Dermis blood vessel endothelial cell (primary cell): Measurements from ENCODE around the gene NFATC3. TPM values are rescaled to one million over a fixed set of nuclear protein-coding genes. Genes with fewer than 3 reads are reported as not detected.
A peak's percentile ranks its signal among the peaks of the same experiment; 100 is the strongest.
"Not testable (repeated sequence)": the region's sequence is repeated elsewhere in the genome, so short reads cannot be mapped to it uniquely, and the experiment has no call there.

Experiments used
- DNase-seq: peaks from one replicate; pipeline ENCODE4 v3.0.0; 2010
- total RNA-seq: library from RNA; depleted of rRNA; stranded (reverse); fragments of >200 nt; gene quantifications from 2 replicates; pipeline ENCODE4 v1.2.3, GENCODE V29; 2014

Gene NFATC3
- total RNA-seq, 1 donor from 2014 or later, result 14.1 TPM

DNA sequence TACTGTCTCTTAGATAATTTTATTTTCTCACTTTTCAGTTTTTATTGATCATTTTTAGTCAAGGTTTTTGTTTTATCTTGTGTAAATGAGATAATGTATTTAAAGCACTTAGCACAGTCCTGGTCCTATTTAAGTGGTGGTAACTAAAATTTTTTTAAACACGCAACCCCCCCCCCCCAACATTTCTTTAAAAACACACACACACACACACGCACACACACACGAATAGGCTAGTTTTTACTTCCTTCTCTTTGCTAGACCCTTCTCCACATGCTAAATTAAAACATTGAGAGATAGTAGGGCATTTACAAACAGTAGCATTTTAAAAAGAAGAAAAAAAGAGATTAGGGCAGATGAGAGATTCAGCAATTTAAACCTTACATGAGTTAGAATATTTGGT lies 5.0 kb downstream of the NFATC3 start:
- DNase-seq, result no peak

DNA sequence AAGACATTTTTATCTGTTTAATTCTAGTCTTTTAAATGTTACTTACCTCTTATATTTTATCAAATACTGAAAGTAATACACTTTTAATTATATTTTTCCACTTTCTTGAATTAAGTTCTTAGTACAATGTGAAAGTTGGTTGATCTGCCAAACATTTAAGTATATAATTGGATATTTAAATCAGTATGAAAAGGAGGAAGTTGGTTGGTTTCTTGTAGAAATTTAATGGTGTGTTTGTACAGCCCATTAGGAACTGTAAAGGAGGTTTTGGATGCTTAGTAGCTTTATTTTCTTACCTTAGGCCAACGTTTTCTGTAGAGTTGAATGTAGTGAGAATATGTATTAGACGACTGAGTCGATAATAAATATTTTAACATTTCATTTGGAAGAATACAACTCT lies 5.4 kb downstream of the NFATC3 start:
- no peak for DNase-seq

- peak; percentile 66 for DNase-seq
Observed at GRCh38 chr16:68091380-68092261, 6.5 kb downstream of the NFATC3 start.

DNA sequence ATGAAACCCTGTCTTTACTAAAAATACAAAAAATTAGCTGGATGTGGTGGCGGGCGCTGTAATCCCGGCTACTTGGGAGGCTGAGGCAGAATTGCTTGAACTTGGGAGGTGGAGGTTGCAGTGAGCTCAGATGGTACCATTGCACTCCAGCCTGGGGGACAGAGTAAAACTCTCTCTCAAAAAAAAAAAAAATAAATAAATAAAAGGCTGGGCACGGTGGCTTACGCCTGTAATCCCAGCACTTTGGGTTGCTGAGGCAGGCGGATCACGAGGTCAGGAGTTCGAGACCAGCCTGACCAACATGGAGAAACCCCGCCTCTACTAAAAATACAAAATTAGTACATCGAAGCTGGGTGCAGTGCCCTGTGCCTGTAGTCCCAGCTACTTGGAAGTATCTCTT lies 7.1 kb downstream of the NFATC3 start:
- not testable (repeated sequence) for DNase-seq

DNA sequence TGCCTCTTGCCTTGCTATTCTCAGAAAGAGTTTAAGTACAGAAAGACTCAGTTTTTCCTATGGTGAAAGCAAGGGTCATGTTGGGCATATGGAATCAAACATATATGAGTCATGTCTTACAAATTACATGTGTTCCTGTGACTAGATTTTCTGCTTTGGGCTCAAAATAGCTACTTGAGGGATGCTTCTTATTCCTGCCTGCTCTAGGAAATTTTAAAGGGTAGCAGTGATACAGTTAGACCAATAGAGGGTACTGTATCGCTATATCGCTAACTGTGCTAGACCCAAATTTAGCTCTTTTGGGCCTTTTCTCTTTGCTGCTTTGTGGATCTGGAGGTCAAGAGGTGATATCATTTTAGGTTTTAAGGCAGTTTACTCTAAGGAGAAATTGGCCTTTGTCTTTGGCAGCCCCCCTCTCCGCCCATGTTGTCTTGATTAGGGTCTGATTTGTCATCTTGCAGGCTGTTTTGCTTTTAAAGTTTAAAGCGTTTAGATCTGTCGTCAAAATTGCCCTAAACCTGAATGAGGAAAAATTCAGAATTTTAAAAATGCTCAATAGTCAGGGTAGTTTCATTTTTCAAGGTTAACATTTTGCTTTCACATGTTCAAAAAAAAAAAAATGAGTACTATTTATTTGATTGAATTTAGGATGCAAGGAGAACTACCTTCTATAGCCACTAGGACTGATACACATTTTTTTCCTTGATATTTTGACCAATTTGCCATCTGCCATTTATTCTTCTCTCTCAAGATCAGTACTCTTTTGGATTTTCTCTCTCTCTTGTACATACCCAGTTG lies 8.8 kb downstream of the NFATC3 start:
- peak; percentile 28 for DNase-seq

DNA sequence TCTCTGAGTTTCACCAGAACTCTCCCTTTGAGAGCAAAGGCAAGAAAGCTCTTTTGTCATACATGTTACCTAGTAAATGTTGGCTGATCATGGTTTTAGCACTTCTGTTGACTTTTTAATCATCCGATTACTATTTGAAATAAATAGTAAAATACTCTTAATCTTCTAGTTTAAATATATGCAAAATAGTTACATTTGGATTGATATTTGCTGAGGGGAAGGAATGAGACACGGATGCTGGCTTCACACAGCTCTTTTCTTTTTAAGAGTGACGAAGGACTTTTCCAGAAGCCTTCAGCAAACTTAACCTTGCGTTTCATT lies 9.4 kb downstream of the NFATC3 start:
- no peak for DNase-seq

DNA sequence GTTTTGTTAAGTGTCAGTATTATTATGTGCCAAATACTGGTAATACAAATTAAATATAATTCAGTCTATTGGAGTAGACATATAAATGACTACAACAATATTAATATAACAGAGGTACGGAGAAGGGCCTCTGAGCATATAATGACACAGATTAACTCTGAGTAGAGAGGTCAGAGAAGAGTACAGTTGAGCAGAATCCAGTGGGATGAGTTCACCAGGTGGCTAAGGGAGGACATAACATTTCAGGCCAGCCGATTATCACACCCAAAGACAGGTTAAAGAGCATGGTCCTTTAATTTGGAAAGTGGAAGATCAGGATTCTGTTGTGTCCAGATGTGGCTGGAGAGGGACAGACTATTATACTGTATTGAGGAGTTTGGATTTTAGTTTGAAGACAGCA lies 11.3 kb downstream of the NFATC3 start:
- DNase-seq, result no peak

DNA sequence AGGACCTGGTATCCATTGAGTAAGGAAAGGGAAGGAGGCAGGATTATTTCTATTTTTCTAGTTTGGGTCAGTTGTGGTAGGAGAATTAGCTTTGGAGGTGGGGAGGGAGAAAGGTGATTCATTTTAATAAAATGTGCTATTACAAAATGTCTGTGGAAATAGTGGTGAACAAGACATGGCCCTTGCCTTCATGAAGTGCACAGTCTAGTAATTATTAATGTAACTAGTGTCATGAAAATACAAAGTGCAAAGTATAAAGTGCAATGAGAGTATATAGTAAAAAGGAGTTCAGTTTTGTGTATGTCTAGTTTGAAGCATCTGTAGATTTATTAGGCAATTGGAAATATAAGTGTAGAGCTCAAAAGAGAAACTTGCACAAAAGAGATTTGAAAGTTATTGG lies 11.9 kb downstream of the NFATC3 start:
- DNase-seq, result no peak

DNA sequence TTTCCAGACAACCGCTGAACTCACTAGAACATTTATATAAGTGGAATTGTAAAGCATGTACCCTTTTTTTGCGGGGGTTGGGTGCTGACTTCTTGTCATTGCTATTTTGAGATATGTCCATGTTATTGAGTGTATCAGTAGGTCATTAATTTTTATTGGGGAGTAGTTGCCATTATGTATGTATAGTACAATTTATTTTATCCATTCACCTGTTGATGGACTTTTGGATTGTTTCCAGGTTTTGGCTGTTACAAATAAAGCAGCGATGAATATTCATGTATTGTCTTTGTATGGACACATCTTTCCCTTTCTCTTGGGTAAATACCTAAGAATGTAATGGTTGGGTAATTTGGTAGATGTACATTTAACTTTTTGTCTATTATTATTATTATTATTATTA lies 12.7 kb downstream of the NFATC3 start:
- no peak for DNase-seq

DNA sequence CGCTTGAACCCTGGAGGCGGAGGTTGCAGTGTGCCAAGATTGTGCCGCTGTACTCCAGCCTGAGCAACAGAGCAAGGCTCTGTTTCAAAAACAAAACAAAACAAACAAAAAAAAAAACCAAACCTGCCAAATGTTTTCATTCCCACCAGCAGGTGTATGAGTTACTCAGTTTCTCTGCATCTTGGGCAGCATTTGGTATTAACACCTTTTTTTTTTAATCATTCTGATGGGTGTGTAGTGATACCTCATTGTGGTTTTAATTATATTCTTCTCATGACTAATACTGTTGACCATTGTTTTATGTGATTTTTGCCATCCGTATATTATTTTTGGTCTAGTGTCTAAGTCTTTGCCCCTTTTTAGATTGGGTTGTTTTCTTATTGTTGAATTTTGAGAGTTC lies 15.3 kb downstream of the NFATC3 start:
- no peak for DNase-seq

GRCh38 chr16:68105611-68106010 lies 20.4 kb downstream of the NFATC3 start:
- DNase-seq, result no peak

- not testable (repeated sequence) for DNase-seq
Observed at GRCh38 chr16:68107230-68107928, 22.2 kb downstream of the NFATC3 start.

GRCh38 chr16:68109156-68109555 lies 24.0 kb downstream of the NFATC3 start:
- not testable (repeated sequence) for DNase-seq

GRCh38 chr16:68110611-68111010 lies 25.4 kb downstream of the NFATC3 start:
- not testable (repeated sequence) for DNase-seq

DNA sequence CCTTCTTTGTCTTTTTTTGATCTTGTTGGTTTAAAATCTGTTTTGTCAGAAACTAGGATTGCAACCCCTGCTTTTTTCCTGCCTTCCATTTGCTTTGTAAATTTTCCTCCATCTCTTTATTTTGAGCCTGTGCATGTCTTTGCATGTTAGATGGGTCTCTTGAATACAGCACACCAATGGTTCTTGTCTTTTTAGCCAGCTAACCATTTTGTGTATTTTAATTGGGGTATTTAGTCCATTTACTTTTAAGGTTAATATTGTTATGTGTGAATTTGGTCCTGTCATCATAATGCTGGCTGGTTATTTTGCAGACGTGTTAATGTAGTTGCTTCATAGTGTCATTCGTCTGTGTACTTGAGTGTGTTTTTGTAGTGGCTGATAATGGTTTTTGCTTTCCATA lies 26.2 kb downstream of the NFATC3 start:
- DNase-seq, result no peak

DNA sequence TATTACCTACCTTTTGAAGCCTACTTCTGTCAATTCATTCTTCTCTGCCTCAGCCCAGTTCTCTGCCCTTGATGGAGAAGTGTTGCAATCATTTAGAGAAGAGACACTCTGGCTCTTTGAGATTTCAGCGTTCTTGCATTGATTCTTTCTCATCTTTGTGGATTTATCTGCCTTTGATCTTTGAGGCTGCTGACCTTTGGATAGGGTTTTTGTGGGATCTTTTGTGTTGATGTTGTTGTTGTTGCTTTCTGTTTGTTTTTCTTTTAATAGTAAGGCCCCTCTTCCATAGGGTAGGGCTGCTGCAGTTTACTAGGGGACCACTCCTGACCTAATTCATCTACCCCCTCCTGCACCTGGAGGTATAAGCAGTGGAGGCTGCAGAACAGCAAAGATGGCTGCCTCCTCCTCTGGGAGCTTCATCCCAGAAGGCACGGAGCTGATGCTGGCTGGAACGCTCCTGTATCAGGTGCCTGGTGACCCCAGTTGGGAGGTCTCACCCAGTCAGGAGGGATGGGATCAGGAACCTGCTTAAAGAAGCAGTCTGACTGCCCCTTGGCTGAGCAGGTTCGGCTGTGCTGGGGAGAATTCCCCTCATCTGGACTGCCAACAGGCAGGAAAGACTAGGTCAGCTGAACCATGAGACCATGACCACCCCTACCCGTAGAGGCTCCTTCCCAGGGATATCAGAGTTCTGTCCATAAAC lies 28.0 kb downstream of the NFATC3 start:
- no peak for DNase-seq

DNA sequence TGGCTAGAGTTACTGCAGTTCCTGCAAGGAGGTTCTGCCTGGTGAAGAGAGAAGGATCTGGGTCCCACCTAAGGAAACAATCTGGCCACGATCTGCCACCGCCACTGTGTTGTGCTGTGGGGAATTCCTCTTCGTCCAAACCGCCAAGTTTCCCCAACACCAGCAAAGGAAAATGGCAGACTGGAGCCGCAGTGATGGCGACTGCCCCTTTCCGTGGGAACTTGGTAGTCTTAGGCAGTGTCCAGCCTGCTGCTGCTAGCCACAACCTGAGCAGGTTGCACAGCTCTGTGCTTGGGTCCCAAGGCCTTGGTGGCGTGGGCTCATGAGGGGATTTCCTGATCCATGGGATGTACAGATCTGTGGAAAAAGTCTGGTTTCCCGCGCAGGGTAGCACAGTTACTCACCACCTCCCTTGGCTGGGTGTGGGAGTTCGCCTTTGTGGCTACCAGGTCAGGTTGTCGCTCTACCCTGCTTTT lies 28.6 kb downstream of the NFATC3 start:
- no peak for DNase-seq

DNA sequence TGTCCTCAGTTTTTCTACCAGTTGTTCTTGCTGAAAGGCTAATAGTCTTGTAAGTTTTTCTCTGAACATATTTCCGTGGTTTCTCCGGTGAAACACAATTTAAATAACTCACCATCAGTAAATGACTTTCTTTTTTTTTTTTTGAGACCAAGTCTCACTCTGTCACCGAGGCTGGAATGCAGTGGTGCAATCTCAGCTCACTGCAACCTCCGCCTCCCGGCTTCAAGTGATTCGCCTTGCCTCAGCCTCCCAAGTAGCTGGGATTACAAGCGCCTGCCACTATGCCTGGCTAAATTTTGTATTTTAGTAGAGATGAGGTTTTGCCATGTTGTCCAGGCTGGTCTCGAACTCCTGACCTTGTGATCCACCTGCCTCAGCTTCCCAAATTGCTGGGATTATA lies 29.8 kb downstream of the NFATC3 start:
- not testable (repeated sequence) for DNase-seq

DNA sequence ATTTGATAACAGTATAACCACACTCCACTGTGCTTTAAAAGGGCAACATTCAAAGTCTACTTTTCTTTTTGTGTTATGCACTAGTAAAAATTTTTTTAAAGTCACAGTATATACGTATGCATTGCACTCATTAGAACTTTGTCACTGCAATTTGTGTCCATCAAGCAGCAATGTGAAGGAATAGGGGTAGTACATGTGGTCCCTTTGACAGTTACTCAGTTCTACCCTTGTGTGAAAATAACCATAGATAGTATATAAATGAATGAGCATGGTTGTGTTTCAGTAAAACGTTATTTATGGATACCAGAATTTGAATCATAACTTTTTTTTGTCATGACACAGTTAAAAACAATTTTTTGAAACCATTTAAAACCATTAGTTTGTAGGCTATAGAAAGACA lies 30.7 kb downstream of the NFATC3 start:
- no peak for DNase-seq

- DNase-seq, result peak; percentile 62
Observed at GRCh38 chr16:68116256-68116867, 31.2 kb downstream of the NFATC3 start.

DNA sequence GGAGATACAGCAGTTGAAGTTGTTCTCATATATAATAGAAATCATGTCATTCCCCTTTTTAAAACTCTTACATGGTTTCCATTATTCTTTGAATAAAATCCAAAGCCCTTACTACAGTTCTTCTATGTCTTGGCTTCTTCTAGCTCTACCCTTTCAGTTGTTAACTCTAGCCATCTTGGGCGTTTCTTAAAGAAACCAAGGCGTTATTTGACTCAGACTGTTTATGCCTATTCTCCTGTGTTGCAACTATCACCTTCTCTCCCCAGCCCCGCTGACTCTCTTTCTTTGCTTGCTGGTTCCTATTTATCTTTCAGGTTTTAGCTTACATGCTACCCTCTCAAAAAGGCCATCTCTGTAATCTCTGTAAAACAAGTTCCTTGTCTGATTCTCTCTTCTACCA lies 32.7 kb downstream of the NFATC3 start:
- no peak for DNase-seq

DNA sequence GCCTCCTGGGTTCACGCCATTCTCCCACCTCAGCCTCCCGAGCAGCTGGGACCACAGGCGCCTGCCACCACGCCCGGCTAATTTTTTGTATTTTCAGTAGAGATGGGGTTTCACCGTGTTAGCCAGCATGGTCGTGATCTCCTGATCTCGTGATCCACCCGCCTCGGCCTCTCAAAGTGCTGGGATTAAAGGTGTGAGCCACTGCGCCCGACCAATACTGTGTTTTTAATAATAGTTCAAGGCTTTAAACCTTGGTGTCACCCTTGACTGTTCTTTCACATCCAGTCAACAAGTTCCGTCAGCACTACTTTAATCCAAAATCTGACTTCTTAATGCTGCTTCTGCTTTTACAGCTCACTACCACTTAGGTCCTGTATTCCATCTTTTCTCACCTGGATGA lies 33.8 kb downstream of the NFATC3 start:
- not testable (repeated sequence) for DNase-seq
